ENCODE measurements around the gene NAA40. TPM values are rescaled to one million over a fixed set of nuclear protein-coding genes. Genes with fewer than 3 reads are reported as not detected.

The NAA40 gene
- total RNA-seq, 4 donors from 2014 or later: 27.6 to 46.4 (median 34.5) TPM

DNA sequence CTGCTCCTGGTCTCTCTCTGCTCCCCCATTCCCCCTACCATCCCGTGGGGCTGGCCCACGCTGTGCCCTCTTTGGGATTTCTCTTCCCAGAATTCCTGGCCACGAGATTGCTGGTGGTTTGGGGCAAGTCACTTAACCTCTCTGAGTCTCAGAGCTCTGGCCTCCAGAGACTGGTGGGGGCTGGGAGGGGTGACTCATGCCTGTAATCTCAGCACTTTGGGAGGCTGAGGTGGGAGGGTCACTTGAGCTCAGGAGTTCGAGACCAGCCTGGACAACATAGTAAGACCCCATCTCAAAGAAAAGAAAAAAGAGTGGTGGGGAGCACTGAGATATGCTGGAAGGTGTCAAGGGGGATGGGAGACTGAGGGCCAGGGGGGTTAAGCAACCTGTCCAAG, 65.8 kb downstream of the NAA40 start:
- Histone ChIP-seq H3K4me3 (replicated peaks in 1 of 3) (no peak overlapping the region), H3K27ac (no peak overlapping the region), H3K9me3 (no peaks in the 10 kb centered on the region), H3K27me3 (no peaks in the 10 kb centered on the region), H3K36me3 (no peaks in the 10 kb centered on the region), H3K4me1 (peaks cover 25 to 44% of the 10 kb centered on the region in 2 donors)
- intact Hi-C loops (cut with DNase I): loop anchor here (10.0 kb wide), 1 partner anchor 80 kb away; no protein-coding TSS in a partner anchor
- TF ChIP-seq CTCF (IDR thresholded peaks at IDR 0.05) (no peak), POLR2A (IDR thresholded peaks at IDR 0.05) (no peak)
- DNase-seq: no peak
- 76 to 81% methylated on average over 4 of the region's 4 CpGs for WGBS, 2 donors

DNA sequence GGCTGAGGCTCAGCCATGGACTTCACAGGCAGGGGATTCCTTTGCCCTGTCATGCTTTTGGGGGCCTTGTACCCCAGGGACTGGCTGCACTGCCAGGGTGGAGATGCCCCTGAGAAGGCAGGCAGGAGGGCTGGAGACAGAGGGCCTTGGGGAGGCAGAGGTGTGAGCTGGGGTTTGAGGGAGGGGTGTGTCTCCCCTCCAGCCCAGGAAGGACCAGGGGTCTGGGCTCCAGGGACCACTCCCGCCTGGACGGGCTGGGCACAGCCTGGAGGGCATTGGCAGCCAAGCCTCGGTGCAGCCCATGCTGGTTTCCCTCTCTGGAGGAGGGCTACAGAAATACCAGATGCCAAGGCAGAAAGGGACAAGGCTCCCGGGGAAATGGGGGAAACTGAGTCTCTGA, 66.9 kb downstream of the NAA40 start:
- DNase-seq: no peak
- intact Hi-C loops (cut with DNase I): loop anchor here (10.0 kb wide), 1 partner anchor 79 kb away; no protein-coding TSS in a partner anchor
- 94% methylated on average over 4 of the region's 4 CpGs; no CpG with 5 or more reads in 1 of the 2 donors for WGBS, 2 donors
- Histone ChIP-seq H3K27me3 (no peaks in the 10 kb centered on the region), H3K4me1 (peaks cover 16 to 33% of the 10 kb centered on the region in 2 donors), H3K9me3 (no peaks in the 10 kb centered on the region), H3K4me3 (replicated peaks in 1 of 3) (no peak overlapping the region), H3K27ac (no peak overlapping the region), H3K36me3 (no peaks in the 10 kb centered on the region)
- no peak for TF ChIP-seq POLR2A (IDR thresholded peaks at IDR 0.05)
- no peak for TF ChIP-seq CTCF (IDR thresholded peaks at IDR 0.05)

DNA sequence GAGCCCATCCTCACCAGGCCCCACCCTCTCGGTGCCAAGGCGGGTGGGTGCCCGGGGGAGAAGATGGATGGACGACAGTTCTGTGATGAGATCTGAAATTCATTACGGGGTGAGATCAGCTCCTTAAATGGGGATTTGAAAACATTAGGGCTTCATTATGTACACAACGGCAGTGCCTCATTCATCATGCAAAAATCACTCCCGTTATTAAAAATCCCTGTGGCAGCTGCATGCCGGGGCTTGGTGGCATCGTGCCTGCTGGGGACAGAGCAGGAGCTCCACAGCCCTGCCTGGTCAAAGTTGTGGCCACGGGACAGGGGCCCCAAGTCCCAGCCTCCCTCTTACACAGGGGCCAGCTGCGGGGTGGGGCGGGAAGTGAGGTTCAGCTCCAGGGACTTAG, 67.6 kb downstream of the NAA40 start:
- no peaks in the 10 kb centered on the region for H3K36me3 ChIP-seq
- no peak overlapping the region for H3K4me3 ChIP-seq (replicated peaks in 1 of 3)
- no peaks in the 10 kb centered on the region for H3K9me3 ChIP-seq
- no peak for DNase-seq
- peaks cover 13 to 26% of the 10 kb centered on the region in 2 donors for H3K4me1 ChIP-seq
- 62 to 91% methylated on average over 10 to 12 of the region's 12 CpGs for WGBS, 2 donors
- intact Hi-C loops (cut with DNase I): loop anchor here (10.0 kb wide), 1 partner anchor 78 kb away; no protein-coding TSS in a partner anchor
- TF ChIP-seq CTCF (IDR thresholded peaks at IDR 0.05): no peak
- no peak for TF ChIP-seq POLR2A (IDR thresholded peaks at IDR 0.05)
- no peak overlapping the region for H3K27ac ChIP-seq
- no peaks in the 10 kb centered on the region for H3K27me3 ChIP-seq

Small RNAs within 50 kb of the gene (small RNA-seq; reads per million reads assigned to genes)
- gene RNU6-45P: not detected

Other genes starting within 250 kb of the NAA40 start
- 10 to 100 TPM; 14.7 to 29.7 (median 18.6) TPM for gene ZFTA, start 170.2 kb upstream of the NAA40 start, total RNA-seq
- 10 to 100 TPM in 2 of 4 donors, 1 to 10 TPM in 2; 7.4 to 12.6 (median 10.3) TPM for gene SPINDOC, start 125.5 kb upstream of the NAA40 start, total RNA-seq
- 10 to 100 TPM; 28.2 to 57.7 (median 48.6) TPM for gene MARK2, start 99.9 kb upstream of the NAA40 start, total RNA-seq
- under 1 TPM in 1 of 4 donors, not detected in 3; 0.24 TPM for gene RCOR2, start 21.8 kb upstream of the NAA40 start, total RNA-seq
- gene COX8A, start 35.6 kb downstream of the NAA40 start, total RNA-seq: 100 to 1,000 TPM; 210 to 787 (median 471) TPM
- gene OTUB1, start 47.4 kb downstream of the NAA40 start, total RNA-seq: 100 to 1,000 TPM in 1 of 4 donors, 10 to 100 TPM in 3; 62.3 to 130 (median 76.1) TPM
- 1 to 10 TPM in 3 of 4 donors, under 1 TPM in 1; 0.54 to 4.0 (median 3.8) TPM for gene FLRT1, start 96.9 kb downstream of the NAA40 start, total RNA-seq
- gene MACROD1, start 227.1 kb downstream of the NAA40 start, total RNA-seq: 10 to 100 TPM; 62.5 to 89.5 (median 70.0) TPM
- 100 to 1,000 TPM in 2 of 4 donors, 10 to 100 TPM in 2; 80.8 to 116 (median 106) TPM for gene STIP1, start 247.2 kb downstream of the NAA40 start, total RNA-seq